LNCAP (cell line): ENCODE measurements around the gene ZNF432.

ENCODE experiments used
- CTCF ChIP-seq: fragments of 450-650 bp; IDR thresholded peaks from 2 replicates; pipeline ENCODE4 v1.5.1; 2017; ENCODE audit warnings: mild to moderate bottlenecking

The ZNF432 gene

DNA sequence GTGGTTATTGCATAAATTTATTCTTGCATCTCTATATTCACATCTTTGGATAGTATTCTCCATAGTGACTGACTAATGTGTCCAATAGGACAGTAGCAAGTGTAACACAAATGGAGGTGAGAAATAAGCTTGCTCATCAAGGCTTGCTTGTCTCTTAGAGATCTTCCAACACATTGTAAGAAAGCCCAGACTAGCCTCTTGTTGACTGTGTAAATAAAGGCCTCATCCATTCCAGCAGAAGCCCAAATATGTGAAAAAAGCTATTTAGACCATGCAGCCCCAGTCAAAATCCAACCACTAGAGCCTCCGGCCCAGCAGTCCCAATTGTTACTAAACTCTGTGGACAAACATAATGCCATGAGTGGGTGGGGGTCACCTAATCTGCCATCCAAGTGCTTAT, 38.0 kb downstream of the ZNF432 start:
- no peak for TF ChIP-seq CTCF

- no peak for TF ChIP-seq CTCF
Measured at GRCh38 chr19:52007806-52008557, 40.7 kb downstream of the ZNF432 start, which contains the start of gene ZNF615. Gene ZNF615, minus strand, starts transcription at chr19:52008211. Its CDS starts 4,500 bp downstream, at chr19:52003711.

GRCh38 chr19:52007451-52007805, 41.2 kb downstream of the ZNF432 start:
- TF ChIP-seq CTCF = no peak

DNA sequence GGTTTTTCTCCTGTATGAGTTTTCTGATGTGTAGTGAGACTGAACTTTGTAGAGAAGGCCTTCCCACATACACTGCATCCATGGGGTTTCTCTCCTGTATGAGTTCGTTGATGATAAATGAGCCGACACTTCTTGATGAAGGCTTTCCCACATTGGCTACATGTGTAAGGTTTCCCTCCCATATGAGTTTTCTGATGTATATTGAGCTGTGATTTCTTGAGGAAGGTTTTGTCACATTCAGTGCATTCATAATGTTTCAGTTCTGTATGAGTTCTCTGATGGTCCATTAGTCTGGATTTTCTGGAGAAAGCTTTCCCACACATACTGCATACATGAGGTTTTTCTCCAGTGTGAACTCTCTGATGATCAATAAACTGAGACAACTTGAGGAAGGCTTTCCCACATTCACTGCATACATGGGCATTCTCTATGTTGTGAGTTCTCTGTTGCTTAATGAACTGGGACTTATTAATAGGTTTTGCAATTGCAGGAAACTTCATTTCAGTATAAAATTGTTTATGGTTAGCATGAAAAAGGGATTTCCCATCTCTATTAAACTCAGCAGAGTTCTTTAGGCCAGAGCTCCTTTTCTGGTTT, 54.5 kb downstream of the ZNF432 start:
- TF ChIP-seq CTCF = no peak

- no peak for TF ChIP-seq CTCF
Measured at GRCh38 chr19:51993422-51993821, 55.2 kb downstream of the ZNF432 start.

GRCh38 chr19:51986309-51987291, 62.0 kb downstream of the ZNF432 start, which contains the start of gene ZNF350:
Gene ZNF350, minus strand, starts transcription at chr19:51986840. Its CDS starts 12,480 bp downstream, at chr19:51974360.
- no peak for TF ChIP-seq CTCF

GRCh38 chr19:51983361-51983760, 65.3 kb downstream of the ZNF432 start:
- TF ChIP-seq CTCF = no peak
